Mammary microvascular endothelial cell (primary cell): ENCODE measurements around the gene ACTA2. TPM values are rescaled to one million over a fixed set of nuclear protein-coding genes. Genes with fewer than 3 reads are reported as not detected.

Source experiments
- total RNA-seq: library from RNA; depleted of rRNA; stranded (reverse); fragments of >200 nt; gene quantifications from 2 replicates; pipeline ENCODE4 v1.2.3, GENCODE V29; 2015

ACTA2 gene
- 44.5 and 48.4 TPM in 2 replicates for total RNA-seq

GRCh38 chr10:88952647-88953111, at the start of gene ACTA2:
Gene ACTA2 (minus strand): TSS chr10:88952773. CDS start chr10:88948930, 3,843 bp downstream.

GRCh38 chr10:88990384-88991160, 38.0 kb upstream of the ACTA2 start, which contains the start of gene FAS:
Gene FAS (plus strand): TSS chr10:88990798. CDS start chr10:88990877, 79 bp downstream.

Other genes with a start within 250 kb of the ACTA2 start
- gene LIPK, start 246.5 kb downstream of the ACTA2 start, total RNA-seq = not detected in 2 replicates
- not detected in 2 replicates for gene LIPN, start 192.8 kb downstream of the ACTA2 start, total RNA-seq
- gene LIPM, start 150.0 kb downstream of the ACTA2 start, total RNA-seq = not detected in 2 replicates
- not detected in 2 replicates for gene ANKRD22, start 100.9 kb downstream of the ACTA2 start, total RNA-seq
- 0.44 and 0.67 TPM in 2 replicates for gene STAMBPL1, start 72.5 kb downstream of the ACTA2 start, total RNA-seq
- gene FAS, start 38.0 kb upstream of the ACTA2 start, total RNA-seq = 15.2 and 16.6 TPM in 2 replicates